T-helper 1 cell treated with Interleukin-12 subunit alpha and Interleukin-12 subunit beta and Interleukin-4 antibody, amounts not matched to agents 30 ng/mL and 1 ng/mL, for 36 hours (primary cell): ENCODE results near the gene RPL32. TPM values are rescaled to one million over a fixed set of nuclear protein-coding genes. Genes with fewer than 3 reads are reported as not detected.
"Not testable (repeated sequence)": the region's sequence is repeated elsewhere in the genome, so short reads cannot be mapped to it uniquely, and the experiment has no call there.

Experiments
- intact Hi-C: fragments of 100-400 bp; cut with micrococcal nuclease; formaldehyde crosslinking; loops from one replicate; pipeline ENCODE4 v1.15.1; 2024
- total RNA-seq: library from RNA; stranded (reverse); gene quantifications from 2 replicates; pipeline ENCODE4 v1.2.3, GENCODE V29; 2022

RPL32 gene
- 1,560 and 1,604 TPM in 2 replicates for total RNA-seq

GRCh38 chr3:12841149-12841969 is at the start of gene RPL32:
RPL32 (minus strand) TSS chr3:12841565; CDS start chr3:12840237, 1,328 bp downstream.
- intact Hi-C loops = loop anchor here (1.0 to 10.0 kb wide), 18 partner anchors 27 to 1569 kb away; partner anchors contain the start of genes ATG7, CHCHD4, IQSEC1 and LSM3

GRCh38 chr3:12890610-12891390 is 49.4 kb upstream of the RPL32 start:
- intact Hi-C loops = no loop called here

DNA sequence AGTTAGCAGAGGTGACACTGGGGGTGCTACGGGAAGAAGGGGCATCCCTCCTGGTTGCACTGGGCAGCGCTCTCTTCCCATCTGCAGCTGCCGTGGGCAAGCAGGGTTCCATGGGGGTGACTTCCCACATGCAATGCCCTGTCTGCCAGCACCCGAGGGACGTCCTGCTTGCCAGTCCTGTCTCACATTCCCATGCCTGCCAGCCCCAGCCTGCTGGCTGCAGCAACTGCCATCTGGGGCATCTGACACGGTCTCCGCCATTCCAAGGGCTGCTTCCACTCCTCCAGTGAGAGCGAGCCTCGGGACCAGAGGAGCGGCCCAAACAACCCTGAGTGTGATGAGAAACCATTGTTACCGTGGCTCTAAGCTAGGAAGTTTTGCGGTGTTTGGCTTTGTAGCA is 45.4 kb upstream of the RPL32 start:
- intact Hi-C loops = no loop called here

DNA sequence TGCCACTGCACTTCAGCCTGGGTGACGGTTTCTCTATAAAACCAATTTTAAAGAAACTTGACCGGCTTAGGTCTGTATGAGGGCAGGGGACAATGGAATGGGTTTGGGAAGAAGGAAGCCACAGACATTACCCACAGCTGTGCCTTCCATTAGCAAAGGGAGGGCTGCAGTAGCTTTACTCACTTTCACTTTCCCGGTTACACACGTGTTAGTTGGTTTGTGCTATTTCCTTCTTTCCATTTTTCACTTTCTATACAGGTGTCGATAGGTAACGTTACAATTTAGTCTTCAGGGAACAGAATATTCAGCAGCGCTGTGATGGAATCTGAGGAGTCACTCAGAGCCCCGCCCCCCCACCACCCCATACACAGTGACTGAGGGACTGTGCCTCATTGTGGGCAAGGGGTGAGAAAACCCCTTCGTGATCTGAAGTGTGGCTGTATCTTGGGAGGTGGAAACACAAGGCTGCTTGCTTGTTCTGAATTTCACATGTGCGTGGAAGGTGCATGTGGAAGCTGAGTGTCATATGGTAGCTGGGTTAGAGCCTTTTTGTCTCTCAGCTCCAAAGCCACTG is 44.8 kb upstream of the RPL32 start:
- intact Hi-C loops = no loop called here

- intact Hi-C loops = no loop called here
These were observed 44.2 kb upstream of the RPL32 start for GRCh38 chr3:12885583-12885930.

GRCh38 chr3:12884790-12885582 is 43.6 kb upstream of the RPL32 start:
- intact Hi-C loops = no loop called here

DNA sequence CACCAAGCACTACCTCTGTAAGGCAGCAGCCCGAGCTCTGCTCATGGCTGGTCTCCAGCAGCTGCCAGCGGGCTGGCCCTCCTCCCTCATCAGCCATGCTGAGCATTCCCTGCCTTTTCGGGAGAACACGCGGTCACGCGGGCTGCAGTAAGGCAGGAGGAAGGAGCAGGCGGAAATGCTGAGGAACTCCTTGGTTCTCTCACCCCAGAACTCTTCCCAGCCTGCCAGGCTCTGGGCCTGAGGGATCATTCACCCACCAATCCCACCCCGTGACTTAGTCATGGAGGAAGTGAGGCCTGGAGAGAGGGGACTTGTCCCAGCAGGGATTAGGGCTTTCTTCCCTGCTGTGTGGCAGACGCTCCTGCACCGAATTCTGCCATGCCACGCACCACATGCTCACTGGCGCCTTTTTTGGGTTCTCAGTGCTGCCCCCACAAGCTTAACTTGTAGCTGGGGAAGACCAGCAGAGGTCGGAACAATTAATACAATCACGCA is 42.9 kb upstream of the RPL32 start:
- intact Hi-C loops = no loop called here

DNA sequence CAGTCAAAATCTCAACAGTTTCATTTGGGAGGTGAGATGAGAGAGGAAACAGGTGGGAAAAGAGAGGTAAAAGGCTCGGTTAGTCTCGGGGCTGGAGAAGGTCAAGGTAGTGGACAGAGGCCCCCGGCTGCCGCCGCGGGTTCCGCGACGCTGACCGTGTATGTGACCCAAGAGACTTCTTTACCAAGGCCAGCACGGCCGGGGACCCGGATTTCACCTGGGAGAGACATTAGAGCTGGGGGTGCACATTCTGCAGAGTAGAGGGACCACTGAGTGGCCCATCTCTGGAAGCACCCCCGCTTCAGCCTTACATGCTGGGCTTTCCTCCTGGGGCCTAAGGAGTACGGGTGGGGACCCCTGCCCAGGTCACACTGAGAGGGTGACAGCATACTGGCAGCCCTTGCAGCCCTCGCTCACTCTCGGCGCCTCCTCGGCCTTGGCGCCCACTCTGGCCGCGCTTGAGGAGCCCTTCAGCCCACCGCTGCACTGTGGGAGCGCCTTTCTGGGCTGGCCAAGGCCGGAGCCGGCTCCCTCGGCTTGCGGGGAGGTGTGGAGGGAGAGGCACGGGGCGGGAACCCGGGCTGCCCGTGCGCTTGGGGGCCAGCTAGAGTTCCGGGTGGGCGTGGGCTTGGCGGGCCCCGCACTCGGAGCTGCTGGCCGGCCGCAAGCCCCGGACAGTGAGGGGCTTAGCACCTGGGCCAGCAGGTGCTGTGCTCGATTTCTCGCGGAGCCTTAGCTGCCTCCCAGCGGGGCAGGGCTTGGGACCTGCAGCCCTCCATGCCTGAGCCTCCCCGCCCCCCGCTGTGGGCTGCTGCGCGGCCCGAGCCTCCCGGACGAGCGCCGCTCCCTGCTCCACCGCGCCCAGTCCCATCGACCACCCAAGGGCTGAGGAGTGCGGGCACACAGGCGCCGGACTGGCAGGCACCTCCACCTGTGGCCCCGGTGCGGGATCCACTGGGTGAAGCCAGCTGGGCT is 41.3 kb upstream of the RPL32 start:
- intact Hi-C loops = no loop called here

- intact Hi-C loops = not testable (repeated sequence)
These were observed 40.5 kb upstream of the RPL32 start for GRCh38 chr3:12881858-12882257.

- intact Hi-C loops = no loop called here
These were observed 37.9 kb upstream of the RPL32 start for GRCh38 chr3:12879191-12879815.

- intact Hi-C loops = not testable (repeated sequence)
These were observed 37.4 kb upstream of the RPL32 start for GRCh38 chr3:12878758-12879157.

- intact Hi-C loops = no loop called here
These were observed 36.8 kb upstream of the RPL32 start for GRCh38 chr3:12878141-12878574.

DNA sequence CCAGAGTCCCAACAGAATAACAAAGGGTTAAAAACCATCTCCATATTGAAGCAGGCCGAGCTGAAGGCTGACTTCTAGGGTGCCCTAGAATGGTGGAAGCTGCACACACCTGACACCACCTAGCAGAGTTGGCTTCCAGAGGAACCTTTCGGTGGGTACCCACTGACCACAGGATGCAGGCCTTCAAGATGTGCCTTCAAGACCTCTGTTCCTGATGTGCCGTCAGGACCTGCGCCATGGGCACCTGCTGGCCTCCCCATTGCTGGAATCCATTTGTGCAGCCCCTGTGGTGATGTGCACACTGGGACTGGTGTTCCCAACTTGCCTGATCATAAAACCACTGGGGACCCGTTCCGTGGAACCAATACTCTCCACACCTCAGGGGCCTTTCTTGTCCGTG is 35.7 kb upstream of the RPL32 start:
- intact Hi-C loops = no loop called here

- intact Hi-C loops = no loop called here
These were observed 34.8 kb upstream of the RPL32 start for GRCh38 chr3:12875857-12876836.

DNA sequence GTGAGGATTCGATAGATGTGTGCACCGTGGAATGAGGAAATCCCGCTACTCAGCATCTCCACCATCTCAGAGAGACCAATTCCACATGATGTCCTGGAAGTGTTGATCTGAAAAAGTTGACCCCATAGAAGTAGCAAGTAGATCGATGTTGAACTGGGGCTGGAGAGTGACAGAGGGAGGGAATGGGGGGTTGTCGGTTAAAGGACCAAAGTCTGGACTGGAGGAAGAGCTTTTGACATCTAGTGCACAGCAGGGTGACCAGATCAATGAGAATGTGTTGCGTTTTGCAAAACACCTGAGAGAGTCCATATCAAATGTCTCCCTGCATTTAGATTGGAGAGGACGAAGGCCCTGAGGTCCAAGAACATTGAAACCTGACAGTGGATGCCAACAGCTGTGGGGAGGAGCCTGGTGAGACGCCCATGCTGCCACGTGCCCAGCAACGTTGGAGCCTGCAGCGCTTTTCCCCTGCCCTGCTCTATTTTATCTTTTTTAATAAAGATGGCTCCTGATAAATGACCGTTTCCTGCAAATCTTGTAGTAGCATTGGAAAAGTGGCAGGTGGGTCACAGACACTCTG is 30.1 kb upstream of the RPL32 start:
- intact Hi-C loops = no loop called here

DNA sequence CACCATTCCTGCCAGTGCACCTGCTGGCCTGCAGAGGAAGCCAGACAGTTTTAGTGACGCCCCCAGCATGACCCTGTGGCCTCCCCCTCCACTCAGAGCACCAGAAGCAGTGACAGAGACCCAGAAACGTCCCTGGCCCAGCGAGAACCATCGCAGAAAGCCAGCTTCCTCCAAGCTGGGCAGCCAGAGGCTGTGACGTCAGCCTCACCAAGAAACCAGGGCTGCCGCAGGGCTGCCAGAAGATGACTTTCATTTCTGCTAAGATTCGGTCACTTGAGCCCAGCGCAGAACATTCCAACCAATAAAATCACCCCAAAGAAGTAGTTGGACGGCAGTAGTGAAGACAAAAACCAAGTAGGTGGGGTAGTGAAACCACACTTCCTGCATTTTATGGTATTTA is 29.6 kb upstream of the RPL32 start:
- intact Hi-C loops = no loop called here

DNA sequence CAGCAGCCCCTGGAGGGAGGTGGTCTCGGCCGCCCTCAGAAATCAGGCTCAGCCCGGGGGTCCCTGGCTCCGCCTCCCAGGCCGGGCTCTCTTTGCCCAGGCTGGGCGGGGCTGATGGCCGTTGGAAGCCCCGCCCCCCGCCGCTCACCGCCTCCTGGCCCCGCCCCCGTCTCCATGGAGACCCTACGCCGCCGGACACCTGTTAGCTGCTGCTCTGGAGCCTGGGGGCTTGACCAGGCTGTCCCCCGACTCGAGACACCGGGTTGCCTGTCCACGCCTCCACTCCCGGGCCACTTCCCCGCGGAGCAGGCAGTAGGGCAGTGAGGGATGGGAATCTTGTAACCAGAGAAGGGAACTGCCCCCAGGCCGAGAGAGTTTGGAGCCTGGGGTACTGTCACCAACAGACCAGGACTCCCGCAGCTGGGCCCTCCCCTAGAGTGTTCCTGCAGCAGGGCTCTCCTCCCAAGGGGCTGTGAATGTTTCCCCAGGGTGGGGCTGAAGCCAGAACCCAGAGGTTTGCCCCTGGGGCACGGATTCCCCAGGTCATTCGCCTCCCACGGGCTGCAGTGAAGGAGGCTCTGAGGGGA is 27.8 kb upstream of the RPL32 start:
- intact Hi-C loops = loop anchor here (2.0 kb wide), 1 partner anchor 782 kb away; no protein-coding TSS in a partner anchor
